ENCODE measurements around the gene CNTFR. TPM values are rescaled to one million over a fixed set of nuclear protein-coding genes. Genes with fewer than 3 reads are reported as not detected.
A peak's percentile ranks its signal among the peaks of the same experiment; 100 is the strongest.

The CNTFR gene
- polyA plus RNA-seq, 1 donor (not counting 4 experiments of a cell fraction or from before 2014, with no cell fraction given), result 0.42 TPM

- dilution Hi-C loops (cut with MboI; ENCODE audit: extremely low pct_ligation_motif_present, low sequenced_read_pairs), result no loop called here
- no peak overlapping the region for H2AFZ ChIP-seq (ENCODE audit: control insufficient read depth, low read length)
Observed at GRCh38 chr9:34502471-34502870, 87.1 kb downstream of the CNTFR start.

GRCh38 chr9:34501889-34502425 lies 87.6 kb downstream of the CNTFR start:
- H3K27ac ChIP-seq (ENCODE audit: control insufficient read depth, insufficient read depth, low read length), result no peak overlapping the region
- peaks cover 26% of the 10 kb centered on the region for H3K27me3 ChIP-seq (ENCODE audit: control insufficient read depth, extremely low read depth, insufficient read depth, low read length)
- no peak overlapping the region for H2AFZ ChIP-seq (ENCODE audit: control insufficient read depth, low read length)
- H3K79me2 ChIP-seq (ENCODE audit: control insufficient read depth, insufficient read depth, low read length), result no peaks in the 10 kb centered on the region
- no peak for DNase-seq (ENCODE audit: low read depth, low spot score)
- no peak overlapping the region for H3K4me3 ChIP-seq (ENCODE audit: control insufficient read depth in 2 of 3, extremely low read depth in 1 of 3, insufficient read depth in 2 of 3, low read depth in 1 of 3, low read length in 3 of 3)
- no peak overlapping the region for H3K4me2 ChIP-seq (ENCODE audit: control insufficient read depth, extremely low read depth, insufficient read depth, low read depth, low read length)
- peak in 1 of 3 experiments; percentile 23 for TF ChIP-seq CTCF (optimal IDR thresholded peaks at IDR 0.05 in 1 of 3, IDR thresholded peaks at IDR 0.05 in 1 of 3, conservative IDR thresholded peaks at IDR 0.05 in 1 of 3; ENCODE audit: extremely low read depth in 1 of 3, insufficient read depth in 2 of 3, low read length in 3 of 3)
- TF ChIP-seq EZH2 (IDR thresholded peaks at IDR 0.05; ENCODE audit: low read length), result no peak
- dilution Hi-C loops (cut with MboI; ENCODE audit: extremely low pct_ligation_motif_present, low sequenced_read_pairs), result no loop called here
- FAIRE-seq, result no peak
- H4K20me1 ChIP-seq (ENCODE audit: control insufficient read depth, extremely low read depth, insufficient read depth, low read length), result peaks cover 2% of the 10 kb centered on the region
- H3K36me3 ChIP-seq (ENCODE audit: control insufficient read depth in 2 of 2, extremely low read depth in 1 of 2, insufficient read depth in 2 of 2, low read length in 2 of 2), result no peaks in the 10 kb centered on the region
- H3K4me1 ChIP-seq (ENCODE audit: control insufficient read depth, extremely low read depth, insufficient read depth, low read length), result peaks cover 14% of the 10 kb centered on the region
- H3K9ac ChIP-seq (ENCODE audit: control insufficient read depth, extremely low read depth, insufficient read depth, low read length), result no peak overlapping the region
- no peaks in the 10 kb centered on the region for H3K9me3 ChIP-seq (ENCODE audit: control insufficient read depth, low read depth, low read length)
- H3K9me1 ChIP-seq (ENCODE audit: control insufficient read depth, extremely low read depth, insufficient read depth, low read length), result no peaks in the 10 kb centered on the region

More at GRCh38 chr9:34502471-34502870, 87.1 kb downstream of the CNTFR start:
- Histone ChIP-seq H3K27ac (ENCODE audit: control insufficient read depth, insufficient read depth, low read length) (no peak overlapping the region), H3K79me2 (ENCODE audit: control insufficient read depth, insufficient read depth, low read length) (no peaks in the 10 kb centered on the region), H4K20me1 (ENCODE audit: control insufficient read depth, extremely low read depth, insufficient read depth, low read length) (peaks cover 2% of the 10 kb centered on the region), H3K9me3 (ENCODE audit: control insufficient read depth, low read depth, low read length) (no peaks in the 10 kb centered on the region), H3K9me1 (ENCODE audit: control insufficient read depth, extremely low read depth, insufficient read depth, low read length) (no peaks in the 10 kb centered on the region), H3K4me1 (ENCODE audit: control insufficient read depth, extremely low read depth, insufficient read depth, low read length) (peaks cover 14% of the 10 kb centered on the region), H3K36me3 (ENCODE audit: control insufficient read depth in 2 of 2, extremely low read depth in 1 of 2, insufficient read depth in 2 of 2, low read length in 2 of 2) (no peaks in the 10 kb centered on the region), H3K27me3 (ENCODE audit: control insufficient read depth, extremely low read depth, insufficient read depth, low read length) (peaks cover 27% of the 10 kb centered on the region), H3K4me3 (ENCODE audit: control insufficient read depth in 2 of 3, extremely low read depth in 1 of 3, insufficient read depth in 2 of 3, low read depth in 1 of 3, low read length in 3 of 3) (no peak overlapping the region), H3K4me2 (ENCODE audit: control insufficient read depth, extremely low read depth, insufficient read depth, low read depth, low read length) (no peak overlapping the region), H3K9ac (ENCODE audit: control insufficient read depth, extremely low read depth, insufficient read depth, low read length) (no peak overlapping the region)
- DNase-seq (ENCODE audit: low read depth, low spot score) (no peak), FAIRE-seq (no peak)
- TF ChIP-seq CTCF (optimal IDR thresholded peaks at IDR 0.05 in 1 of 3, IDR thresholded peaks at IDR 0.05 in 1 of 3, conservative IDR thresholded peaks at IDR 0.05 in 1 of 3; ENCODE audit: extremely low read depth in 1 of 3, insufficient read depth in 2 of 3, low read length in 3 of 3) (no peak), EZH2 (IDR thresholded peaks at IDR 0.05; ENCODE audit: low read length) (no peak)

Other genes starting within 250 kb of the CNTFR start
- 3.1 to 4.6 TPM (median 3.7 TPM) in 3 replicates for gene MYORG, start 212.8 kb downstream of the CNTFR start, polyA plus RNA-seq
- gene FAM219A, start 131.2 kb downstream of the CNTFR start, polyA plus RNA-seq, result 8.9 to 10.6 TPM (median 9.2 TPM) in 3 replicates
- gene DNAI1, start 130.9 kb downstream of the CNTFR start, polyA plus RNA-seq, result 0.08 TPM in 1 of 3 replicates, not detected in the others
- gene ENHO, start 66.7 kb downstream of the CNTFR start, polyA plus RNA-seq, result 0.06 TPM in 1 of 3 replicates, not detected in the others
- gene RPP25L, start 22.4 kb upstream of the CNTFR start, polyA plus RNA-seq, result 21.9 to 37.0 TPM (median 23.4 TPM) in 3 replicates
- gene DCTN3, start 30.8 kb upstream of the CNTFR start, polyA plus RNA-seq, result 71.0 to 129 TPM (median 106 TPM) in 3 replicates
- gene ARID3C, start 39.3 kb upstream of the CNTFR start, polyA plus RNA-seq, result 0.03 to 0.05 TPM in 2 of 3 replicates, not detected in the other
- gene SIGMAR1, start 48.1 kb upstream of the CNTFR start, polyA plus RNA-seq, result 60.1 to 110 TPM (median 74.9 TPM) in 3 replicates
- 30.8 to 52.7 TPM (median 41.8 TPM) in 3 replicates for gene GALT, start 57.0 kb upstream of the CNTFR start, polyA plus RNA-seq
- 1.7 to 7.6 TPM (median 3.1 TPM) in 3 replicates for gene IL11RA, start 62.5 kb upstream of the CNTFR start, polyA plus RNA-seq
- gene CCL27, start 72.9 kb upstream of the CNTFR start, polyA plus RNA-seq, result 0.46 to 1.1 TPM (median 1.1 TPM) in 3 replicates
- not detected in 3 replicates for gene CCL19, start 101.6 kb upstream of the CNTFR start, polyA plus RNA-seq
- not detected in 3 replicates for gene CCL21, start 120.4 kb upstream of the CNTFR start, polyA plus RNA-seq